ENCODE measurements around the gene HCRTR1.

DNA sequence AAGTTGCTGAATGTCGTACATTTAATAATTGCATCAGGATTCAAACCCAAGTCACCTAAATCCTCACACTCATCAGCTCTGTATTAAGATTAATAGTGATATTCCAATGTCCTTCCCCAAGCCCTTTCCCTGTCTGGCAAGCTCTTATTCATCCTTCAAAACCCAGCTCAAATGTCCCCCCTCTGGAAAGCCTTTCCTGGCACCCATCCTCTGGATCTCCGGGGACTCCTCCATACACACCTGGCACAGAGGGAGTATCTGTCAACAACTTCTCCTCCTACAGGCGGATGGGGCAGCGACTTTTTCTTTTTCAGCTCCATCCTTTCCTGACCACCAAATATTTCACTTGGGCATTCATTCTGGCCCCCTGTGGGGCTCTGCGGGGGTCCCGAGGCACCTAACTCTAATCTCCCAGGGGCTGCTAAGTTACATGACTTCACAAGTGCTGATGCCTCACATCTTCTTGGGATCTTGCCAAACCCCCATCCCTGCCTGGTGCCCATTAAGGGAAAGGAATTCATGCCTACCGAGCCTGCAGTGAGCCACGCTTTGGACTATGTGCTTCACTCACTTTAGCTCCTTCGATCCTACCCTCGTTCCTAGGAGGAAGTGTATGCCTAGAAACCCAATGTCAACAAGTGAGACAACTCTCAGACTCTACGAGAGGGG is 25.9 kb upstream of the HCRTR1 start:
- no peak for TF ChIP-seq POLR2AphosphoS5 (IDR thresholded peaks at IDR 0.05; ENCODE audit: low read depth, low read length)
- TF ChIP-seq ATF3 (IDR thresholded peaks at IDR 0.05; ENCODE audit: insufficient read depth, low read depth, low read length) = no peak
- no peak for TF ChIP-seq TEAD4 (IDR thresholded peaks at IDR 0.05; ENCODE audit: low read depth, low read length)
- no peak for TF ChIP-seq POLR2A (IDR thresholded peaks at IDR 0.05; ENCODE audit: control extremely low read depth in 1 of 2, low read depth in 2 of 2, low read length in 2 of 2)
- TF ChIP-seq HDAC6 (IDR thresholded peaks at IDR 0.05; ENCODE audit: low read depth, low read length) = no peak
